Lung (tissue), 12 donors: ENCODE measurements around the gene KDM7A. TPM values are rescaled to one million over a fixed set of nuclear protein-coding genes. Genes with fewer than 3 reads are reported as not detected.

Experiments
- ATAC-seq: fragments of 200-7000 bp; cut with Tn5 transposase; one replicate; pipeline ENCODE4 v1.9.1; 2020; ENCODE audit warnings: moderate number of reproducible peaks; ENCODE audit not compliant: insufficient read depth, low FRiP score
- DNase-seq, 3 donors: peaks; one replicate each; pipeline ENCODE4 v3.0.0-alpha.2; 2013 to 2017
- H3K27ac ChIP-seq, 2 donors: one replicate each; pipeline ENCODE4 v1.5.1; 2013; ENCODE audit warnings: mild to moderate bottlenecking in 2 of 2, moderate library complexity in 2 of 2, control low read depth in 1 of 2, inconsistent platforms in 1 of 2, low read depth in 1 of 2, low read length in 1 of 2
- H3K27me3 ChIP-seq, 3 donors: one replicate each; pipeline ENCODE4 v1.5.1; 2013; ENCODE audit warnings: low read length in 2 of 3; ENCODE audit not compliant: control insufficient read depth in 3 of 3, insufficient read depth in 3 of 3
- H3K36me3 ChIP-seq, 4 donors: one replicate each; pipeline ENCODE4 v1.5.1; 2013; ENCODE audit warnings: low read length in 4 of 4, mild to moderate bottlenecking in 1 of 4, moderate library complexity in 1 of 4; ENCODE audit not compliant: control insufficient read depth in 4 of 4, insufficient read depth in 4 of 4
- H3K4me1 ChIP-seq, 5 donors: one replicate each; pipeline ENCODE4 v1.5.1; 2013; ENCODE audit warnings: low read length in 5 of 5, mild to moderate bottlenecking in 2 of 5, moderate library complexity in 1 of 5; ENCODE audit not compliant: control insufficient read depth in 5 of 5, insufficient read depth in 5 of 5
- H3K4me3 ChIP-seq: one replicate; pipeline ENCODE4 v1.5.1; 2013; ENCODE audit warnings: mild to moderate bottlenecking, control low read depth, moderate library complexity
- H3K9ac ChIP-seq, 2 donors: one replicate each; pipeline ENCODE4 v1.5.1; 2013; ENCODE audit warnings: low read length in 2 of 2, control low read depth in 1 of 2; ENCODE audit not compliant: insufficient read depth in 1 of 2
- H3K9me3 ChIP-seq, 4 donors: one replicate each; pipeline ENCODE4 v1.5.1; 2013; ENCODE audit warnings: low read length in 3 of 4, mild to moderate bottlenecking in 1 of 4, moderate library complexity in 1 of 4; ENCODE audit not compliant: control insufficient read depth in 4 of 4, insufficient read depth in 3 of 4
- CTCF ChIP-seq: IDR thresholded peaks from 2 replicates; pipeline ENCODE4 v1.5.1; 2012; ENCODE audit warnings: mild to moderate bottlenecking; ENCODE audit errors: control extremely low read depth, extremely low read depth
- WGBS, 2 donors: extraction: QIAGEN DNeasy Blood & Tissue Kit; methylation state at CpG; one replicate each; pipeline ENCODE4 v1.1.7; 2013; 5-methylcytosine and 5-hydroxymethylcytosine counted together
- polyA plus RNA-seq, 2 donors: library from polyadenylated mRNA; stranded (reverse); fragments of 200-250 nt; gene quantifications; one replicate each; pipeline ENCODE4 v1.2.1, GENCODE V29; 2013
- total RNA-seq, 2 donors: library from RNA; depleted of rRNA in 1 of 2; stranded (reverse); fragments of >200 nt in 1 of 2; gene quantifications; one replicate each; pipeline ENCODE4 v1.2.1, GENCODE V29; 2014 to 2021
- donor health status: control.
- donor health status: control.
- donor health status: Bipolar disorder and iron deficiency.
- donor health status: healthy.
- donor health status: DM: yes; HTN: yes; CAD: no.

Gene KDM7A
- total and polyA plus RNA-seq, 4 donors: 3.1 to 30.7 (median 11.6) TPM

- ATAC-seq: no peak
- Histone ChIP-seq H3K36me3 (peaks cover 3 to 19% (median 6%) of the 10 kb centered on the region in 4 donors), H3K4me1 (peaks cover 0 to 3% (median 0%) of the 10 kb centered on the region in 5 donors), H3K27me3 (no peaks in the 10 kb centered on the region), H3K9me3 (no peaks in the 10 kb centered on the region), H3K9ac (no peak overlapping the region), H3K27ac (no peak overlapping the region), H3K4me3 (no peak overlapping the region)
- DNase-seq: no peak
- no peak for TF ChIP-seq CTCF
These were observed 40.7 kb downstream of the KDM7A start for GRCh38 chr7:140136073-140136472.

GRCh38 chr7:140134039-140134438 lies 42.7 kb downstream of the KDM7A start:
- Histone ChIP-seq H3K4me3 (no peak overlapping the region), H3K27ac (no peak overlapping the region), H3K27me3 (no peaks in the 10 kb centered on the region), H3K36me3 (peaks cover 3 to 23% (median 7%) of the 10 kb centered on the region in 4 donors), H3K4me1 (peaks cover 0 to 3% (median 0%) of the 10 kb centered on the region in 5 donors), H3K9me3 (no peaks in the 10 kb centered on the region), H3K9ac (no peak overlapping the region)
- ATAC-seq (no peak), DNase-seq (no peak)
- no peak for TF ChIP-seq CTCF
- 92 to 94% methylated on average over 2 of the region's 2 CpGs for WGBS, 2 donors

GRCh38 chr7:140127360-140128127 lies 49.2 kb downstream of the KDM7A start:
- no peak for ATAC-seq
- no peak overlapping the region for H3K27ac ChIP-seq
- H3K9me3 ChIP-seq: no peaks in the 10 kb centered on the region
- no peaks in the 10 kb centered on the region for H3K27me3 ChIP-seq
- H3K4me3 ChIP-seq: no peak overlapping the region
- TF ChIP-seq CTCF: no peak
- no peak overlapping the region for H3K9ac ChIP-seq
- no peak for DNase-seq
- H3K36me3 ChIP-seq: peaks cover 0 to 28% (median 7%) of the 10 kb centered on the region in 4 donors
- H3K4me1 ChIP-seq: no peaks in the 10 kb centered on the region
- 95 to 100% methylated on average over 1 of the region's 1 CpG for WGBS, 2 donors
